ENCODE results near the gene NKTR. TPM values are rescaled to one million over a fixed set of nuclear protein-coding genes. Genes with fewer than 3 reads are reported as not detected.

NKTR gene
- total RNA-seq, 1 donor from 2014 or later = 70.3 TPM

GRCh38 chr3:42661593-42662022 is 61.1 kb downstream of the NKTR start:
- no peaks in the 10 kb centered on the region for H3K27me3 ChIP-seq (ENCODE audit: insufficient read depth, low read length)
- peaks cover 4% of the 10 kb centered on the region for H3K4me1 ChIP-seq (ENCODE audit: insufficient read depth, low read length)
- H3K27ac ChIP-seq (ENCODE audit: low read depth, low read length) = no peak overlapping the region
- H2AFZ ChIP-seq (ENCODE audit: low read depth, low read length) = no peak overlapping the region
- no peak overlapping the region for H3K4me3 ChIP-seq (ENCODE audit: insufficient read depth, low read depth, low read length)
- H4K20me1 ChIP-seq (ENCODE audit: insufficient read depth, low read length) = peaks cover 46% of the 10 kb centered on the region
- H3K4me2 ChIP-seq (ENCODE audit: low read length) = no peak overlapping the region
- no peaks in the 10 kb centered on the region for H3K27me3 Mint-ChIP-seq (ENCODE audit: low read depth, unreplicated experiment)
- DNase-seq (ENCODE audit: low read depth) = no peak
- peaks cover 17% of the 10 kb centered on the region for H3K36me3 Mint-ChIP-seq (ENCODE audit: low read depth, unreplicated experiment)
- no peak overlapping the region for H3K4me3 Mint-ChIP-seq (ENCODE audit: unreplicated experiment)
- no peak overlapping the region for H3K27ac Mint-ChIP-seq (ENCODE audit: unreplicated experiment)
- H3K9me3 Mint-ChIP-seq (ENCODE audit: unreplicated experiment) = no peaks in the 10 kb centered on the region
- TF ChIP-seq EZH2 (IDR thresholded peaks at IDR 0.05; ENCODE audit: insufficient read depth, low read length) (no peak), CTCF (IDR thresholded peaks at IDR 0.05; ENCODE audit: insufficient read depth, low read depth, low read length) (no peak)
- H3K36me3 ChIP-seq (ENCODE audit: insufficient read depth, low read length) = no peaks in the 10 kb centered on the region
- peaks cover 5% of the 10 kb centered on the region for H3K4me1 Mint-ChIP-seq (ENCODE audit: low read depth, unreplicated experiment)
- H3K9ac ChIP-seq (ENCODE audit: low read length) = no peak overlapping the region
- no peak for FAIRE-seq
- peaks cover 5% of the 10 kb centered on the region for H3K79me2 ChIP-seq (ENCODE audit: insufficient read depth, low read length)
- H3K9me3 ChIP-seq (ENCODE audit: insufficient read depth, low read depth, low read length) = no peaks in the 10 kb centered on the region

GRCh38 chr3:42662037-42662812 is 61.7 kb downstream of the NKTR start:
- Mint-ChIP-seq H3K4me1 (ENCODE audit: low read depth, unreplicated experiment) (peaks cover 5% of the 10 kb centered on the region), H3K27ac (ENCODE audit: unreplicated experiment) (no peak overlapping the region)
- no peak for FAIRE-seq

More at GRCh38 chr3:42662037-42662812, 61.7 kb downstream of the NKTR start:
- Histone ChIP-seq H3K9me3 (ENCODE audit: insufficient read depth, low read depth, low read length) (no peaks in the 10 kb centered on the region), H3K27ac (ENCODE audit: low read depth, low read length) (no peak overlapping the region), H3K9ac (ENCODE audit: low read length) (no peak overlapping the region), H3K4me1 (ENCODE audit: insufficient read depth, low read length) (peaks cover 4% of the 10 kb centered on the region), H3K27me3 (ENCODE audit: insufficient read depth, low read length) (no peaks in the 10 kb centered on the region), H3K79me2 (ENCODE audit: insufficient read depth, low read length) (no peaks in the 10 kb centered on the region), H3K36me3 (ENCODE audit: insufficient read depth, low read length) (no peaks in the 10 kb centered on the region), H2AFZ (ENCODE audit: low read depth, low read length) (no peak overlapping the region), H3K4me2 (ENCODE audit: low read length) (no peak overlapping the region), H3K4me3 (ENCODE audit: insufficient read depth, low read depth, low read length) (no peak overlapping the region), H4K20me1 (ENCODE audit: insufficient read depth, low read length) (peaks cover 40% of the 10 kb centered on the region)
- DNase-seq (ENCODE audit: low read depth) = no peak
- Mint-ChIP-seq H3K27me3 (ENCODE audit: low read depth, unreplicated experiment) (no peaks in the 10 kb centered on the region), H3K36me3 (ENCODE audit: low read depth, unreplicated experiment) (peaks cover 17% of the 10 kb centered on the region), H3K9me3 (ENCODE audit: unreplicated experiment) (no peaks in the 10 kb centered on the region), H3K4me3 (ENCODE audit: unreplicated experiment) (no peak overlapping the region)
- TF ChIP-seq CTCF (IDR thresholded peaks at IDR 0.05; ENCODE audit: insufficient read depth, low read depth, low read length) (no peak), EZH2 (IDR thresholded peaks at IDR 0.05; ENCODE audit: insufficient read depth, low read length) (no peak)
